IMR-90 (cell line): Measurements from ENCODE around the gene HNRNPD. TPM values are rescaled to one million over a fixed set of nuclear protein-coding genes. Genes with fewer than 3 reads are reported as not detected.

Experiments
- ATAC-seq: fragments of 200-7000 bp; cut with Tn5 transposase; 2 replicates; pipeline ENCODE4 v1.9.1; 2020; ENCODE audit warnings: low read depth, mild to moderate bottlenecking, moderate library complexity
- BruUV-seq: library from RNA; stranded (reverse); fragments of 400-500 nt; replicated peaks from 2 replicates; lab custom pipeline; 2021; lab: Mats Ljungman, UMichigan
- CTCF ChIA-PET: fragments of 300-600 bp; formaldehyde crosslinking; extraction: SDS; loops from one replicate; lab custom pipeline; 2021; ENCODE audit warnings: antibody characterized with exemption; lab: Yijun Ruan, JAX
- POLR2A ChIA-PET: fragments of 300-600 bp; sonication (Branson Sonifier 250); formaldehyde crosslinking; loops from one replicate; lab custom pipeline; 2022; ENCODE audit warnings: antibody characterized with exemption; ENCODE audit not compliant: unreplicated experiment; lab: Charles Lee
- DNase-seq: peaks from one replicate; pipeline ENCODE4 v3.0.0; 2013
- H2AFZ ChIP-seq: replicated peaks from 2 replicates; pipeline ENCODE3; 2013; ENCODE audit warnings: low read length, mild to moderate bottlenecking; ENCODE audit not compliant: poor library complexity
- H2AK5ac ChIP-seq: 2 replicates; pipeline ENCODE4 v1.6.1; 2013; ENCODE audit warnings: low read depth, low read length, inconsistent platforms
- H2AK9ac ChIP-seq: replicated peaks from 2 replicates; pipeline ENCODE3; 2013; ENCODE audit warnings: mild to moderate bottlenecking, low read depth, low read length, moderate library complexity; ENCODE audit not compliant: poor library complexity
- H2BK120ac ChIP-seq: 2 replicates; pipeline ENCODE4 v1.6.1; 2013; ENCODE audit warnings: low read depth, low read length, inconsistent platforms
- H2BK15ac ChIP-seq: 3 replicates; pipeline ENCODE4 v1.6.1; 2013; ENCODE audit warnings: low read depth, low read length, inconsistent platforms
- H2BK20ac ChIP-seq: 2 replicates; pipeline ENCODE4 v1.6.1; 2013; ENCODE audit warnings: low read depth, mild to moderate bottlenecking, inconsistent platforms, low read length, moderate library complexity
- H2BK5ac ChIP-seq: 2 replicates; pipeline ENCODE4 v1.6.1; 2013; ENCODE audit warnings: mild to moderate bottlenecking, low read depth, low read length, inconsistent platforms; ENCODE audit not compliant: poor library complexity, severe bottlenecking
- H3K14ac ChIP-seq: replicated peaks from 2 replicates; pipeline ENCODE4 v1.6.1; 2013; ENCODE audit warnings: low read depth, low read length, inconsistent platforms
- H3K18ac ChIP-seq: 2 replicates; pipeline ENCODE4 v1.6.1; 2013; ENCODE audit warnings: low read depth, low read length, control low read depth
- H3K23ac ChIP-seq: 2 replicates; pipeline ENCODE4 v1.6.1; 2013; ENCODE audit warnings: low read depth, low read length, inconsistent platforms
- H3K27ac ChIP-seq: 2 replicates; pipeline ENCODE4 v1.5.1; 2013; ENCODE audit warnings: mild to moderate bottlenecking, control low read depth, low read length; ENCODE audit not compliant: insufficient read depth
- H3K27me3 ChIP-seq: 2 replicates; pipeline ENCODE4 v1.6.1; 2013; ENCODE audit warnings: low read length; ENCODE audit not compliant: control insufficient read depth, insufficient read depth
- H3K36me3 ChIP-seq: 2 replicates; pipeline ENCODE4 v1.6.1; 2013; ENCODE audit warnings: low read length, mixed read lengths; ENCODE audit not compliant: control insufficient read depth, insufficient read depth
- H3K4ac ChIP-seq: 2 replicates; pipeline ENCODE4 v1.6.1; 2013; ENCODE audit warnings: low read depth, low read length, inconsistent platforms
- H3K4me1 ChIP-seq: 2 replicates; pipeline ENCODE4 v1.6.1; 2013; ENCODE audit warnings: low read length, mixed read lengths; ENCODE audit not compliant: control insufficient read depth, insufficient read depth
- H3K4me2 ChIP-seq: 2 replicates; pipeline ENCODE4 v1.6.1; 2013; ENCODE audit warnings: low read depth, mild to moderate bottlenecking, control low read depth, low read length, moderate library complexity
- H3K4me3 ChIP-seq: 2 replicates; pipeline ENCODE4 v1.5.1; 2013; ENCODE audit warnings: low read depth, mild to moderate bottlenecking, control low read depth, low read length, moderate library complexity; ENCODE audit not compliant: insufficient read depth
- H3K56ac ChIP-seq: 2 replicates; pipeline ENCODE4 v1.6.1; 2013; ENCODE audit warnings: low read length, inconsistent platforms; ENCODE audit not compliant: insufficient read depth; ENCODE audit errors: extremely low read depth
- H3K79me1 ChIP-seq, 2 experiments: 2 replicates each; pipeline ENCODE4 v1.6.1; 2013; ENCODE audit warnings: low read length in 2 of 2, inconsistent platforms in 1 of 2, low read depth in 1 of 2
- H3K9ac ChIP-seq: 2 replicates; pipeline ENCODE4 v1.6.1; 2013; ENCODE audit warnings: low read depth, low read length, control low read depth
- H3K9me1 ChIP-seq: 2 replicates; pipeline ENCODE4 v1.6.1; 2013; ENCODE audit warnings: low read length, inconsistent platforms; ENCODE audit not compliant: insufficient read depth
- H3K9me3 ChIP-seq: 2 replicates; pipeline ENCODE4 v1.6.1; 2013; ENCODE audit warnings: low read length; ENCODE audit not compliant: control insufficient read depth, insufficient read depth
- H4K20me1 ChIP-seq: 2 replicates; pipeline ENCODE4 v1.6.1; 2013; ENCODE audit warnings: low read length, inconsistent platforms; ENCODE audit not compliant: insufficient read depth
- H4K5ac ChIP-seq: 2 replicates; pipeline ENCODE4 v1.6.1; 2013; ENCODE audit warnings: mild to moderate bottlenecking, low read depth, low read length, control low read depth
- H4K8ac ChIP-seq, 2 experiments: 2 replicates each; pipeline ENCODE4 v1.6.1; 2013; ENCODE audit warnings: low read depth in 2 of 2, low read length in 2 of 2, control low read depth in 1 of 2, inconsistent platforms in 1 of 2
- H4K91ac ChIP-seq: 2 replicates; pipeline ENCODE4 v1.6.1; 2013; ENCODE audit warnings: low read depth, low read length, inconsistent platforms; ENCODE audit not compliant: insufficient read depth
- RFX5 ChIP-seq: IDR thresholded peaks from 2 replicates; pipeline ENCODE4 v1.8.0; 2012; ENCODE audit warnings: low read depth, mild to moderate bottlenecking, low read length, moderate library complexity
- SMC3 ChIP-seq: fragments of 150-350 bp; IDR thresholded peaks from 2 replicates; pipeline ENCODE4 v1.6.1; 2016; ENCODE audit warnings: low read depth, mild to moderate bottlenecking, antibody characterized with exemption, low read length, moderate library complexity
- WGBS, 2 experiments: methylation state at CpG; one replicate each; pipeline versions ENCODE4 v1.1.5 to v1.1.7; 2013; ENCODE audit warnings: missing lambda C conversion rate in 2 of 2; ENCODE audit not compliant: insufficient read length in 1 of 2; ENCODE audit errors: extremely low coverage in 2 of 2; 5-methylcytosine and 5-hydroxymethylcytosine counted together
- dilution Hi-C: fragments of 300-500 bp; cut with HindIII; formaldehyde crosslinking; loops from one replicate; pipeline ENCODE4 v1.14.3; 2018; ENCODE audit warnings: low sequenced_read_pairs; ENCODE audit not compliant: unreplicated experiment
- in situ Hi-C: fragments of 300-500 bp; cut with MboI; formaldehyde crosslinking; loops from 3 replicates; pipeline ENCODE4 v1.14.3; 2019; ENCODE audit warnings: low sequenced_read_pairs, inconsistent platforms, mixed read lengths
- intact Hi-C: fragments of 100-400 bp; cut with micrococcal nuclease; formaldehyde crosslinking; loops from 2 replicates; pipeline ENCODE4 v1.10.0; 2022
- polyA plus RNA-seq, 3 experiments: library from polyadenylated mRNA; depleted of rRNA; stranded (reverse); fragments of >200 nt; gene quantifications; 2 replicates each; pipeline ENCODE4 v1.2.3, GENCODE V29; 2012; ENCODE audit warnings: low replicate concordance in 1 of 3
- total RNA-seq: library from RNA; depleted of rRNA; stranded (reverse); fragments of >200 nt; gene quantifications from 2 replicates; pipeline ENCODE4 v1.2.3, GENCODE V29; 2012

HNRNPD gene
- total and polyA plus RNA-seq, 2 of the 4 experiments (the other 2 are of a cell fraction): 9.7 to 142 TPM

DNA sequence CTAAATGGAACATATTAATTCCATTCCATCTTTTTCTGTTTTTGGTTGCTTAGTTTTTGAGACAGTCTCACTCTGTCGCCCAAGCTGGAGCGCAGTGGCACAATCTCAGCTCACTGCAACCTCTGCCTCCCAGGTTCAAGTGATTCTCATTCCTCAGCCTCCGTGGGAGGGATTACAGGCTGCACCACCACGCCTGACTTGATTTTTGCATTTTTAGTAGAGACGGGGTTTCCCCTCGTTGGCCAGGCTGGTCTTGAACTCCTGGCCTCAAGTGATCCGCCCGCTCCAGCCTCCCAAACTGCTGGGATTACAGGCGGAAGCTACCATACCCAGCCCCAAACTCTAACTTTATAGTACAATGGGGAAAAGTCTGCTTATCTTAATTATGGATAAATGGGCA is 11.2 kb downstream of the HNRNPD start:
- ChIA-PET POLR2A (no interaction called here), CTCF (no interaction called here)

More for the DNA sequence above, 11.2 kb downstream of the HNRNPD start:
- no peak overlapping the region for H2BK20ac ChIP-seq
- H2AFZ ChIP-seq: no peak overlapping the region
- DNase-seq (no peak), ATAC-seq (no peak)
- no peak overlapping the region for H3K14ac ChIP-seq
- H4K20me1 ChIP-seq: peaks cover 88% of the 10 kb centered on the region
- no peak overlapping the region for H2AK9ac ChIP-seq
- no peak overlapping the region for H3K18ac ChIP-seq
- no peak overlapping the region for H3K27ac ChIP-seq
- H3K4ac ChIP-seq: no peak overlapping the region
- no peak overlapping the region for H4K91ac ChIP-seq
- H3K9me3 ChIP-seq: no peaks in the 10 kb centered on the region
- dilution Hi-C loops: no loop called here
- intact Hi-C loops: loop anchor here (5.0 kb wide), 2 partner anchors 895 to 955 kb away; no protein-coding TSS in a partner anchor
- H3K9ac ChIP-seq: no peak overlapping the region
- BruUV-seq: no TSS peak
- H2BK15ac ChIP-seq: no peak overlapping the region
- H4K8ac ChIP-seq: no peak overlapping the region
- H3K4me1 ChIP-seq: peaks cover 7% of the 10 kb centered on the region
- peaks cover 0 to 28% of the 10 kb centered on the region in 2 experiments; a peak in 2 of 4 replicates for H3K79me1 ChIP-seq
- H3K4me2 ChIP-seq: no peak overlapping the region
- peaks cover 13% of the 10 kb centered on the region for H3K36me3 ChIP-seq
- no peak overlapping the region for H3K4me3 ChIP-seq
- in situ Hi-C loops: no loop called here
- TF ChIP-seq SMC3 (no peak), RFX5 (no peak)
- no peak overlapping the region for H3K23ac ChIP-seq
- no peak overlapping the region for H2BK120ac ChIP-seq
- no peak overlapping the region for H4K5ac ChIP-seq
- WGBS, 2 experiments: 90% methylated on average over 2 of the region's 9 CpGs; no CpG with 5 or more reads in 1 of the 2 experiments
- H3K27me3 ChIP-seq: no peaks in the 10 kb centered on the region
- no peak overlapping the region for H2BK5ac ChIP-seq
- H3K56ac ChIP-seq: no peak overlapping the region
- no peak overlapping the region for H2AK5ac ChIP-seq
- H3K9me1 ChIP-seq: peaks cover 4% of the 10 kb centered on the region; the same call in 1 of the 2 replicates
